HK-2 (cell line): ENCODE results near the gene TEX51.

Source experiments
- DNase-seq: peaks from one replicate; pipeline ENCODE4 v3.0.0-alpha.2; 2018; ENCODE audit not compliant: unreplicated experiment

Gene TEX51

GRCh38 chr2:126893153-126893552, 5.5 kb upstream of the TEX51 start:
- no peak for DNase-seq

GRCh38 chr2:126893606-126894005, 5.1 kb upstream of the TEX51 start:
- no peak for DNase-seq

GRCh38 chr2:126894082-126894481, 4.6 kb upstream of the TEX51 start:
- DNase-seq, result no peak

GRCh38 chr2:126894585-126895182, 4.0 kb upstream of the TEX51 start:
- DNase-seq, result no peak

- no peak for DNase-seq
Observed at GRCh38 chr2:126895336-126895735, 3.4 kb upstream of the TEX51 start.

GRCh38 chr2:126896471-126896870, 2.2 kb upstream of the TEX51 start:
- DNase-seq, result peak; percentile 14

- DNase-seq, result no peak
Observed at GRCh38 chr2:126899616-126900185, 1.0 kb downstream of the TEX51 start.

GRCh38 chr2:126900646-126901319, 2.1 kb downstream of the TEX51 start:
- no peak for DNase-seq

GRCh38 chr2:126901459-126901858, 2.8 kb downstream of the TEX51 start:
- DNase-seq, result no peak

GRCh38 chr2:126902152-126902835, 3.6 kb downstream of the TEX51 start:
- DNase-seq, result no peak

GRCh38 chr2:126902859-126903258, 4.2 kb downstream of the TEX51 start:
- DNase-seq, result no peak

- DNase-seq, result no peak
Observed at GRCh38 chr2:126905991-126906390, 7.3 kb downstream of the TEX51 start.

- DNase-seq, result no peak
Observed at GRCh38 chr2:126906781-126907180, 8.1 kb downstream of the TEX51 start.

GRCh38 chr2:126907671-126908070, 9.0 kb downstream of the TEX51 start:
- DNase-seq, result no peak

GRCh38 chr2:126908721-126909177, 10.1 kb downstream of the TEX51 start:
- no peak for DNase-seq

GRCh38 chr2:126909366-126909765, 10.7 kb downstream of the TEX51 start:
- DNase-seq, result no peak

- DNase-seq, result no peak
Observed at GRCh38 chr2:126909781-126910180, 11.1 kb downstream of the TEX51 start.

- DNase-seq, result no peak
Observed at GRCh38 chr2:126910637-126911036, 11.9 kb downstream of the TEX51 start.

- DNase-seq, result no peak
Observed at GRCh38 chr2:126911111-126911796, 12.6 kb downstream of the TEX51 start.

- no peak for DNase-seq
Observed at GRCh38 chr2:126912201-126912600, 13.5 kb downstream of the TEX51 start.

GRCh38 chr2:126913329-126913728, 14.6 kb downstream of the TEX51 start:
- DNase-seq, result no peak
